ENCODE results near the gene CXCR4.

DNA sequence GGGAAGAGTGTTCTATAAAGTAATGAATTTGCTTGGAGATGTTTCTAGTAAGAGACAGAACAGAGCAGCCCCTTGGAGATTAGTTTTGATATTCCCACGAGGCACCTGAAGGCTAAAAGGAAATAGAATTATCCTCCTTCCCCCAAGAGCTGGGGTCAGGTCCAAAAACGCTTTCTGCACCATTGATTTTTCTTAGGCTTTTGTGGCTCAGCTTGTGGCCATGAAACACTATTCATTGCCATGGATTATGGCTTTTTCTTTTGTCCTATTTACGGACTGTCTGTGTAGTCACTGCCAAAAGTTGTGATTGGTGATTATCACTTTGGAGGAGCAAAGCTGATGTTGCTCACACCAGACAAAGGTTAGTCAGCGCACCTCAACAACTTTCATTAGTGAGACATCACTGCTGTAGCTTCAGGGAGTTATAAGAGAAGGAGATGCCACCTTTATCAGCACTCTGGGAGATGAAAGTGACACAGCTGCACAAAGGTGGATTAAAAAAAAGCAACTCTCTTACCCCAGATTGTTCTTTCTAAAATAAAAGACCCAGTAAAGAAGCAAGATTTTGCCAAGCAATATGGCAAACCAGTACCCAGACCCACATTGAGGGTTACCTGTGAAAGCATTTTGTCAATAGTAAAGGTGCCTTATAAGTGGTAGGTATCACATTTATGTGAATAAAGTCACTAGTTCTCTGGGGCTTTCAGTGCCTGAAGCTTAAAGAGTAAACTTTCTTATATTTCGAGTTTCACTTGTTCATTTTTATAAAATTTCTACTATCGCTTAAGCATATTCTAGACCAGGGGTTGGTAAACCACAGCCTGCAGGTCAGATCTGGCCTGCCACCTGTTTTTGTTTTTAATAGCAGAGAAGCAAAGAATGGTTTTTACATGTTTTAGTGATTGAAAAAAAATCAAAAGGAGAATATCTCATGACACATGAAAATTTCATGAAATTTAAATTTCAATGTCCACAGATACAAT lies 10.6 kb downstream of the CXCR4 start:
- no peak for TF ChIP-seq SIN3A (IDR thresholded peaks at IDR 0.05; ENCODE audit: borderline replicate concordance in 2 of 2, control insufficient read depth in 1 of 2, low read depth in 2 of 2, low read length in 2 of 2)
- TF ChIP-seq, protein P1, sequence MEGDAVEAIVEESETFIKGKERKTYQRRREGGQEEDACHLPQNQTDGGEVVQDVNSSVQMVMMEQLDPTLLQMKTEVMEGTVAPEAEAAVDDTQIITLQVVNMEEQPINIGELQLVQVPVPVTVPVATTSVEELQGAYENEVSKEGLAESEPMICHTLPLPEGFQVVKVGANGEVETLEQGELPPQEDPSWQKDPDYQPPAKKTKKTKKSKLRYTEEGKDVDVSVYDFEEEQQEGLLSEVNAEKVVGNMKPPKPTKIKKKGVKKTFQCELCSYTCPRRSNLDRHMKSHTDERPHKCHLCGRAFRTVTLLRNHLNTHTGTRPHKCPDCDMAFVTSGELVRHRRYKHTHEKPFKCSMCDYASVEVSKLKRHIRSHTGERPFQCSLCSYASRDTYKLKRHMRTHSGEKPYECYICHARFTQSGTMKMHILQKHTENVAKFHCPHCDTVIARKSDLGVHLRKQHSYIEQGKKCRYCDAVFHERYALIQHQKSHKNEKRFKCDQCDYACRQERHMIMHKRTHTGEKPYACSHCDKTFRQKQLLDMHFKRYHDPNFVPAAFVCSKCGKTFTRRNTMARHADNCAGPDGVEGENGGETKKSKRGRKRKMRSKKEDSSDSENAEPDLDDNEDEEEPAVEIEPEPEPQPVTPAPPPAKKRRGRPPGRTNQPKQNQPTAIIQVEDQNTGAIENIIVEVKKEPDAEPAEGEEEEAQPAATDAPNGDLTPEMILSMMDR (IDR thresholded peaks at IDR 0.05 in 2 of 3, conservative IDR thresholded peaks at IDR 0.05 in 1 of 3; ENCODE audit: insufficient read depth in 2 of 3, low read depth in 1 of 3, low read length in 3 of 3), result no peak
- TF ChIP-seq RFX5 (IDR thresholded peaks at IDR 0.05; ENCODE audit: low read depth, low read length), result no peak

Measured in K562 (cell line).